Measurements from ENCODE around the gene GSC2. TPM values are rescaled to one million over a fixed set of nuclear protein-coding genes. Genes with fewer than 3 reads are reported as not detected.

Gene GSC2
- total RNA-seq, 1 donor from 2014 or later = not detected

- Mint-ChIP-seq H3K27ac (no peak overlapping the region), H3K4me1 (ENCODE audit: low read depth) (peaks cover 9% of the 10 kb centered on the region)
Observed at GRCh38 chr22:19180234-19180633, 30.1 kb upstream of the GSC2 start.

DNA sequence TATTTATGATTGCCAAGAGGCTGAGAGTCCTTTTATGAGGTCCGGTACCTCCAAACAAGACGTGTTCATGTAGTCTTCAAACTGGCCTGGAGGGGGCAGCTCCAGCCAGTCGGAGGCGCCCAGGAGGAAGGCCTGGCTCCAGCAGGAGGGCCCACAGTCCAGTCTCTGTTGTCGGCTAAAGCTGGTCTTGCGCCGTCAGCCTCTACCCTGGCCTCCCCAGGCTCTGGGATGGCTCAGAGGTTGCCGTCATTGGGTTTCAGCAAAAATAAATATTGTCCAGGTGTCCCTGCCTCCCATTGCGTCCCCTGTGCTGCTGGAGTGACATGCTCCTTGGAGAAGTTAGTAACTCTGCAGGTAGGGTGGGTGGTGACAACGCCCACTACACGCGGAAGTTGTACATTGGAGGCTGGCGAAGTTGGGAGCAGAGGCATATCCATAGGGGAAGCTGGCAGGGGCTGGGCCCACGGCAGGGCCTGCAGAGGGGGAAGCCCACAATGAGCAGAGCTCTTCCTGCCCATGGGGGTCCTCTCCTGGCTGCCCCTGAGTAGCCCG, 29.5 kb upstream of the GSC2 start:
- peak; percentile 58 for DNase-seq (ENCODE audit: low spot score, unreplicated experiment)
- Mint-ChIP-seq H3K27ac (peak overlapping the region; percentile 95), H3K36me3 (ENCODE audit: insufficient read depth) (peaks cover 2% of the 10 kb centered on the region), H3K4me3 (ENCODE audit: low read depth) (peak overlapping the region; percentile 78), H3K4me1 (ENCODE audit: low read depth) (peaks cover 9% of the 10 kb centered on the region), H3K9me3 (ENCODE audit: low read depth) (no peaks in the 10 kb centered on the region), H3K27me3 (no peaks in the 10 kb centered on the region)
- TF ChIP-seq, protein P1, sequence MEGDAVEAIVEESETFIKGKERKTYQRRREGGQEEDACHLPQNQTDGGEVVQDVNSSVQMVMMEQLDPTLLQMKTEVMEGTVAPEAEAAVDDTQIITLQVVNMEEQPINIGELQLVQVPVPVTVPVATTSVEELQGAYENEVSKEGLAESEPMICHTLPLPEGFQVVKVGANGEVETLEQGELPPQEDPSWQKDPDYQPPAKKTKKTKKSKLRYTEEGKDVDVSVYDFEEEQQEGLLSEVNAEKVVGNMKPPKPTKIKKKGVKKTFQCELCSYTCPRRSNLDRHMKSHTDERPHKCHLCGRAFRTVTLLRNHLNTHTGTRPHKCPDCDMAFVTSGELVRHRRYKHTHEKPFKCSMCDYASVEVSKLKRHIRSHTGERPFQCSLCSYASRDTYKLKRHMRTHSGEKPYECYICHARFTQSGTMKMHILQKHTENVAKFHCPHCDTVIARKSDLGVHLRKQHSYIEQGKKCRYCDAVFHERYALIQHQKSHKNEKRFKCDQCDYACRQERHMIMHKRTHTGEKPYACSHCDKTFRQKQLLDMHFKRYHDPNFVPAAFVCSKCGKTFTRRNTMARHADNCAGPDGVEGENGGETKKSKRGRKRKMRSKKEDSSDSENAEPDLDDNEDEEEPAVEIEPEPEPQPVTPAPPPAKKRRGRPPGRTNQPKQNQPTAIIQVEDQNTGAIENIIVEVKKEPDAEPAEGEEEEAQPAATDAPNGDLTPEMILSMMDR (IDR thresholded peaks at IDR 0.05; ENCODE audit: unreplicated experiment) = peak; percentile 73

More at GRCh38 chr22:19180234-19180633, 30.1 kb upstream of the GSC2 start:
- no peaks in the 10 kb centered on the region for H3K27me3 Mint-ChIP-seq
- TF ChIP-seq, protein P1 (IDR thresholded peaks at IDR 0.05; ENCODE audit: unreplicated experiment) = no peak
- DNase-seq (ENCODE audit: low spot score, unreplicated experiment) = no peak
- peaks cover 2% of the 10 kb centered on the region for H3K36me3 Mint-ChIP-seq (ENCODE audit: insufficient read depth)
- no peak overlapping the region for H3K4me3 Mint-ChIP-seq (ENCODE audit: low read depth)
- H3K9me3 Mint-ChIP-seq (ENCODE audit: low read depth) = no peaks in the 10 kb centered on the region

GRCh38 chr22:19178657-19179496, 28.8 kb upstream of the GSC2 start, which contains the start of gene SLC25A1:
Gene SLC25A1, minus strand, starts transcription at chr22:19178736. Its CDS starts 63 bp downstream, at chr22:19178673.
- no peaks in the 10 kb centered on the region for H3K27me3 Mint-ChIP-seq

GRCh38 chr22:19178065-19178656, 28.1 kb upstream of the GSC2 start:
- Mint-ChIP-seq H3K4me1 (ENCODE audit: low read depth) (peaks cover 12% of the 10 kb centered on the region), H3K27ac (no peak overlapping the region), H3K9me3 (ENCODE audit: low read depth) (no peaks in the 10 kb centered on the region), H3K27me3 (no peaks in the 10 kb centered on the region), H3K36me3 (ENCODE audit: insufficient read depth) (peaks cover 2% of the 10 kb centered on the region), H3K4me3 (ENCODE audit: low read depth) (peak overlapping the region; percentile 76)
- TF ChIP-seq, protein P1 (IDR thresholded peaks at IDR 0.05; ENCODE audit: unreplicated experiment) = no peak
- DNase-seq (ENCODE audit: low spot score, unreplicated experiment) = peak; percentile 48

More at GRCh38 chr22:19178657-19179496, 28.8 kb upstream of the GSC2 start, which contains the start of gene SLC25A1:
- Mint-ChIP-seq H3K36me3 (ENCODE audit: insufficient read depth) (peaks cover 2% of the 10 kb centered on the region), H3K27ac (peak within 1 kb of the TSS; percentile 95), H3K9me3 (ENCODE audit: low read depth) (no peaks in the 10 kb centered on the region), H3K4me3 (ENCODE audit: low read depth) (peak within 1 kb of the TSS; percentile 78), H3K4me1 (ENCODE audit: low read depth) (peaks cover 9% of the 10 kb centered on the region)
- TF ChIP-seq, protein P1 (IDR thresholded peaks at IDR 0.05; ENCODE audit: unreplicated experiment) = no peak
- peak; percentile 89 for DNase-seq (ENCODE audit: low spot score, unreplicated experiment)

All from progenitor cell of endocrine pancreas (in vitro differentiated cells).